ENCODE results near the gene PWWP2A. TPM values are rescaled to one million over a fixed set of nuclear protein-coding genes. Genes with fewer than 3 reads are reported as not detected.

PWWP2A gene
- total and polyA plus RNA-seq, 4 donors = 4.3 to 29.4 (median 16.3) TPM

GRCh38 chr5:160087199-160087598 is 32.1 kb downstream of the PWWP2A start:
- Histone ChIP-seq H3K27ac (ENCODE audit: low read depth in 1 of 2, low read length in 2 of 2) (peak overlapping the region in 1 of 2 donors; percentile 19), H3K4me1 (ENCODE audit: control insufficient read depth in 1 of 2, insufficient read depth in 2 of 2, low read length in 2 of 2) (peaks cover 4 to 10% of the 10 kb centered on the region in 2 donors), H3K4me3 (ENCODE audit: low read length in 2 of 2) (no peak overlapping the region), H3K9me3 (ENCODE audit: control insufficient read depth, low read length) (no peaks in the 10 kb centered on the region), H3K36me3 (ENCODE audit: control insufficient read depth in 1 of 2, insufficient read depth in 2 of 2, low read length in 1 of 2) (no peaks in the 10 kb centered on the region), H3K27me3 (ENCODE audit: control insufficient read depth in 1 of 2, insufficient read depth in 2 of 2, low read length in 1 of 2) (no peaks in the 10 kb centered on the region)
- intact Hi-C loops (cut with DNase I) = no loop called here
- WGBS, 2 donors = 87 to 95% methylated on average over 1 of the region's 1 CpG
- ATAC-seq (ENCODE audit: low FRiP score) (no peak), DNase-seq (no peak)

GRCh38 chr5:160084144-160084543 is 35.1 kb downstream of the PWWP2A start:
- Histone ChIP-seq H3K4me3 (ENCODE audit: low read length in 2 of 2) (no peak overlapping the region), H3K9me3 (ENCODE audit: control insufficient read depth, low read length) (no peaks in the 10 kb centered on the region), H3K36me3 (ENCODE audit: control insufficient read depth in 1 of 2, insufficient read depth in 2 of 2, low read length in 1 of 2) (no peaks in the 10 kb centered on the region), H3K4me1 (ENCODE audit: control insufficient read depth in 1 of 2, insufficient read depth in 2 of 2, low read length in 2 of 2) (peaks cover 5 to 11% of the 10 kb centered on the region in 2 donors), H3K27ac (ENCODE audit: low read depth in 1 of 2, low read length in 2 of 2) (peak overlapping the region in 1 of 2 donors; percentile 17), H3K27me3 (ENCODE audit: control insufficient read depth in 1 of 2, insufficient read depth in 2 of 2, low read length in 1 of 2) (no peaks in the 10 kb centered on the region)
- intact Hi-C loops (cut with DNase I) = no loop called here
- ATAC-seq (ENCODE audit: low FRiP score) = no peak
- no peak for DNase-seq
- 71 to 91% methylated on average over 1 of the region's 1 CpG for WGBS, 2 donors

GRCh38 chr5:160083501-160083900 is 35.7 kb downstream of the PWWP2A start:
- Histone ChIP-seq H3K27ac (ENCODE audit: low read depth in 1 of 2, low read length in 2 of 2) (peak overlapping the region in 1 of 2 donors; percentile 74), H3K27me3 (ENCODE audit: control insufficient read depth in 1 of 2, insufficient read depth in 2 of 2, low read length in 1 of 2) (no peaks in the 10 kb centered on the region), H3K4me1 (ENCODE audit: control insufficient read depth in 1 of 2, insufficient read depth in 2 of 2, low read length in 2 of 2) (peaks cover 7 to 14% of the 10 kb centered on the region in 2 donors), H3K4me3 (ENCODE audit: low read length in 2 of 2) (no peak overlapping the region), H3K36me3 (ENCODE audit: control insufficient read depth in 1 of 2, insufficient read depth in 2 of 2, low read length in 1 of 2) (no peaks in the 10 kb centered on the region), H3K9me3 (ENCODE audit: control insufficient read depth, low read length) (no peaks in the 10 kb centered on the region)
- intact Hi-C loops (cut with DNase I) = no loop called here
- no peak for DNase-seq
- ATAC-seq (ENCODE audit: low FRiP score) = no peak
- 17 to 19% methylated on average over 3 of the region's 3 CpGs for WGBS, 2 donors

GRCh38 chr5:160082614-160083500 is 36.4 kb downstream of the PWWP2A start:
- DNase-seq (no peak), ATAC-seq (ENCODE audit: low FRiP score) (peak; percentile 40)
- Histone ChIP-seq H3K4me3 (ENCODE audit: low read length in 2 of 2) (peak overlapping the region in 1 of 2 donors; percentile 20), H3K27ac (ENCODE audit: low read depth in 1 of 2, low read length in 2 of 2) (peak overlapping the region in 1 of 2 donors; percentile 74), H3K36me3 (ENCODE audit: control insufficient read depth in 1 of 2, insufficient read depth in 2 of 2, low read length in 1 of 2) (no peaks in the 10 kb centered on the region), H3K9me3 (ENCODE audit: control insufficient read depth, low read length) (no peaks in the 10 kb centered on the region), H3K4me1 (ENCODE audit: control insufficient read depth in 1 of 2, insufficient read depth in 2 of 2, low read length in 2 of 2) (peaks cover 7 to 14% of the 10 kb centered on the region in 2 donors), H3K27me3 (ENCODE audit: control insufficient read depth in 1 of 2, insufficient read depth in 2 of 2, low read length in 1 of 2) (no peaks in the 10 kb centered on the region)
- intact Hi-C loops (cut with DNase I) = no loop called here
- 14 to 21% methylated on average over 9 of the region's 9 CpGs for WGBS, 2 donors

- H3K9me3 ChIP-seq (ENCODE audit: control insufficient read depth, low read length) = no peaks in the 10 kb centered on the region
- ATAC-seq (ENCODE audit: low FRiP score) (no peak), DNase-seq (no peak)
- peaks cover 7 to 17% of the 10 kb centered on the region in 2 donors for H3K4me1 ChIP-seq (ENCODE audit: control insufficient read depth in 1 of 2, insufficient read depth in 2 of 2, low read length in 2 of 2)
- no peak overlapping the region for H3K4me3 ChIP-seq (ENCODE audit: low read length in 2 of 2)
- H3K27ac ChIP-seq (ENCODE audit: low read depth in 1 of 2, low read length in 2 of 2) = no peak overlapping the region
- WGBS, 2 donors = 32 to 43% methylated on average over 3 of the region's 3 CpGs
- intact Hi-C loops (cut with DNase I) = no loop called here
- no peaks in the 10 kb centered on the region for H3K27me3 ChIP-seq (ENCODE audit: control insufficient read depth in 1 of 2, insufficient read depth in 2 of 2, low read length in 1 of 2)
- H3K36me3 ChIP-seq (ENCODE audit: control insufficient read depth in 1 of 2, insufficient read depth in 2 of 2, low read length in 1 of 2) = no peaks in the 10 kb centered on the region
Observed at GRCh38 chr5:160081495-160081894, 37.8 kb downstream of the PWWP2A start.

GRCh38 chr5:160079753-160080152 is 39.5 kb downstream of the PWWP2A start:
- ATAC-seq (ENCODE audit: low FRiP score) (no peak), DNase-seq (no peak)
- 74 to 78% methylated on average over 2 of the region's 2 CpGs for WGBS, 2 donors
- Histone ChIP-seq H3K27ac (ENCODE audit: low read depth in 1 of 2, low read length in 2 of 2) (no peak overlapping the region), H3K4me3 (ENCODE audit: low read length in 2 of 2) (no peak overlapping the region), H3K4me1 (ENCODE audit: control insufficient read depth in 1 of 2, insufficient read depth in 2 of 2, low read length in 2 of 2) (peaks cover 7 to 17% of the 10 kb centered on the region in 2 donors), H3K36me3 (ENCODE audit: control insufficient read depth in 1 of 2, insufficient read depth in 2 of 2, low read length in 1 of 2) (no peaks in the 10 kb centered on the region), H3K27me3 (ENCODE audit: control insufficient read depth in 1 of 2, insufficient read depth in 2 of 2, low read length in 1 of 2) (no peaks in the 10 kb centered on the region), H3K9me3 (ENCODE audit: control insufficient read depth, low read length) (no peaks in the 10 kb centered on the region)
- intact Hi-C loops (cut with DNase I) = no loop called here

GRCh38 chr5:160076997-160077396 is 42.3 kb downstream of the PWWP2A start:
- H3K27ac ChIP-seq (ENCODE audit: low read depth in 1 of 2, low read length in 2 of 2) = no peak overlapping the region
- H3K4me3 ChIP-seq (ENCODE audit: low read length in 2 of 2) = no peak overlapping the region
- DNase-seq (no peak), ATAC-seq (ENCODE audit: low FRiP score) (no peak)
- intact Hi-C loops (cut with DNase I) = no loop called here
- no peaks in the 10 kb centered on the region for H3K9me3 ChIP-seq (ENCODE audit: control insufficient read depth, low read length)
- H3K4me1 ChIP-seq (ENCODE audit: control insufficient read depth in 1 of 2, insufficient read depth in 2 of 2, low read length in 2 of 2) = peaks cover 3 to 6% of the 10 kb centered on the region in 2 donors
- WGBS, 2 donors = 52% methylated on average over 2 of the region's 2 CpGs
- H3K27me3 ChIP-seq (ENCODE audit: control insufficient read depth in 1 of 2, insufficient read depth in 2 of 2, low read length in 1 of 2) = no peaks in the 10 kb centered on the region
- H3K36me3 ChIP-seq (ENCODE audit: control insufficient read depth in 1 of 2, insufficient read depth in 2 of 2, low read length in 1 of 2) = no peaks in the 10 kb centered on the region

GRCh38 chr5:160075073-160075472 is 44.2 kb downstream of the PWWP2A start:
- DNase-seq (no peak), ATAC-seq (ENCODE audit: low FRiP score) (no peak)
- Histone ChIP-seq H3K27me3 (ENCODE audit: control insufficient read depth in 1 of 2, insufficient read depth in 2 of 2, low read length in 1 of 2) (no peaks in the 10 kb centered on the region), H3K9me3 (ENCODE audit: control insufficient read depth, low read length) (no peaks in the 10 kb centered on the region), H3K4me3 (ENCODE audit: low read length in 2 of 2) (no peak overlapping the region), H3K27ac (ENCODE audit: low read depth in 1 of 2, low read length in 2 of 2) (no peak overlapping the region), H3K4me1 (ENCODE audit: control insufficient read depth in 1 of 2, insufficient read depth in 2 of 2, low read length in 2 of 2) (peaks cover 3 to 6% of the 10 kb centered on the region in 2 donors), H3K36me3 (ENCODE audit: control insufficient read depth in 1 of 2, insufficient read depth in 2 of 2, low read length in 1 of 2) (peaks cover 0 to 3% of the 10 kb centered on the region in 2 donors)
- intact Hi-C loops (cut with DNase I) = no loop called here

GRCh38 chr5:160071916-160072315 is 47.3 kb downstream of the PWWP2A start:
- Histone ChIP-seq H3K9me3 (ENCODE audit: control insufficient read depth, low read length) (no peaks in the 10 kb centered on the region), H3K27ac (ENCODE audit: low read depth in 1 of 2, low read length in 2 of 2) (no peak overlapping the region), H3K27me3 (ENCODE audit: control insufficient read depth in 1 of 2, insufficient read depth in 2 of 2, low read length in 1 of 2) (no peaks in the 10 kb centered on the region), H3K4me3 (ENCODE audit: low read length in 2 of 2) (no peak overlapping the region), H3K4me1 (ENCODE audit: control insufficient read depth in 1 of 2, insufficient read depth in 2 of 2, low read length in 2 of 2) (no peaks in the 10 kb centered on the region), H3K36me3 (ENCODE audit: control insufficient read depth in 1 of 2, insufficient read depth in 2 of 2, low read length in 1 of 2) (peaks cover 3% of the 10 kb centered on the region in 2 donors)
- intact Hi-C loops (cut with DNase I) = no loop called here
- ATAC-seq (ENCODE audit: low FRiP score) (no peak), DNase-seq (no peak)
- 75 to 77% methylated on average over 2 of the region's 2 CpGs for WGBS, 2 donors
